ENCODE data around the gene TDRD5.

DNA sequence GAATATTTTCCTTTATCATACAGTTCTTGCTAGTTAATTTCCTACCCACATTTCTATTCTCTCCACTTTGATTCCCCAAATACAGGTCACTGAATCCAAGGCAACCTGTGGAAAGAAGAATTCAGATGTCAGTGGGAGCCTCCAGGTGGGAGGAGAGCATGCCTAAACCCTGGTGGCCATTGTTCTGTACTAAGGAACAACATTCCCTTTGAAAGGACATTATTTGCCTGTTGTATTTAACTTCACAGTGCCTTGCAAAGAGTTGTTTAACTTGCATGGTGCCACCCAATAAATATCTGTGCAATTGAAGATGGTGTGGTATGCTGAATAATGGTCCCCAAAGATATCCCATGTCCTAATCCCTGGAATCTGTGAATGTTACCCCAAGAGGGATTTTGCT, 37.2 kb upstream of the TDRD5 start:
- TF ChIP-seq, protein P1, sequence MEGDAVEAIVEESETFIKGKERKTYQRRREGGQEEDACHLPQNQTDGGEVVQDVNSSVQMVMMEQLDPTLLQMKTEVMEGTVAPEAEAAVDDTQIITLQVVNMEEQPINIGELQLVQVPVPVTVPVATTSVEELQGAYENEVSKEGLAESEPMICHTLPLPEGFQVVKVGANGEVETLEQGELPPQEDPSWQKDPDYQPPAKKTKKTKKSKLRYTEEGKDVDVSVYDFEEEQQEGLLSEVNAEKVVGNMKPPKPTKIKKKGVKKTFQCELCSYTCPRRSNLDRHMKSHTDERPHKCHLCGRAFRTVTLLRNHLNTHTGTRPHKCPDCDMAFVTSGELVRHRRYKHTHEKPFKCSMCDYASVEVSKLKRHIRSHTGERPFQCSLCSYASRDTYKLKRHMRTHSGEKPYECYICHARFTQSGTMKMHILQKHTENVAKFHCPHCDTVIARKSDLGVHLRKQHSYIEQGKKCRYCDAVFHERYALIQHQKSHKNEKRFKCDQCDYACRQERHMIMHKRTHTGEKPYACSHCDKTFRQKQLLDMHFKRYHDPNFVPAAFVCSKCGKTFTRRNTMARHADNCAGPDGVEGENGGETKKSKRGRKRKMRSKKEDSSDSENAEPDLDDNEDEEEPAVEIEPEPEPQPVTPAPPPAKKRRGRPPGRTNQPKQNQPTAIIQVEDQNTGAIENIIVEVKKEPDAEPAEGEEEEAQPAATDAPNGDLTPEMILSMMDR (IDR thresholded peaks at IDR 0.05; ENCODE audit: poor library complexity, severe bottlenecking): no peak
- TF ChIP-seq, protein P2, sequence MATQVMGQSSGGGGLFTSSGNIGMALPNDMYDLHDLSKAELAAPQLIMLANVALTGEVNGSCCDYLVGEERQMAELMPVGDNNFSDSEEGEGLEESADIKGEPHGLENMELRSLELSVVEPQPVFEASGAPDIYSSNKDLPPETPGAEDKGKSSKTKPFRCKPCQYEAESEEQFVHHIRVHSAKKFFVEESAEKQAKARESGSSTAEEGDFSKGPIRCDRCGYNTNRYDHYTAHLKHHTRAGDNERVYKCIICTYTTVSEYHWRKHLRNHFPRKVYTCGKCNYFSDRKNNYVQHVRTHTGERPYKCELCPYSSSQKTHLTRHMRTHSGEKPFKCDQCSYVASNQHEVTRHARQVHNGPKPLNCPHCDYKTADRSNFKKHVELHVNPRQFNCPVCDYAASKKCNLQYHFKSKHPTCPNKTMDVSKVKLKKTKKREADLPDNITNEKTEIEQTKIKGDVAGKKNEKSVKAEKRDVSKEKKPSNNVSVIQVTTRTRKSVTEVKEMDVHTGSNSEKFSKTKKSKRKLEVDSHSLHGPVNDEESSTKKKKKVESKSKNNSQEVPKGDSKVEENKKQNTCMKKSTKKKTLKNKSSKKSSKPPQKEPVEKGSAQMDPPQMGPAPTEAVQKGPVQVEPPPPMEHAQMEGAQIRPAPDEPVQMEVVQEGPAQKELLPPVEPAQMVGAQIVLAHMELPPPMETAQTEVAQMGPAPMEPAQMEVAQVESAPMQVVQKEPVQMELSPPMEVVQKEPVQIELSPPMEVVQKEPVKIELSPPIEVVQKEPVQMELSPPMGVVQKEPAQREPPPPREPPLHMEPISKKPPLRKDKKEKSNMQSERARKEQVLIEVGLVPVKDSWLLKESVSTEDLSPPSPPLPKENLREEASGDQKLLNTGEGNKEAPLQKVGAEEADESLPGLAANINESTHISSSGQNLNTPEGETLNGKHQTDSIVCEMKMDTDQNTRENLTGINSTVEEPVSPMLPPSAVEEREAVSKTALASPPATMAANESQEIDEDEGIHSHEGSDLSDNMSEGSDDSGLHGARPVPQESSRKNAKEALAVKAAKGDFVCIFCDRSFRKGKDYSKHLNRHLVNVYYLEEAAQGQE (IDR thresholded peaks at IDR 0.05; ENCODE audit: borderline replicate concordance): no peak
- TF ChIP-seq EZH2 (IDR thresholded peaks at IDR 0.05; ENCODE audit: borderline replicate concordance, insufficient read depth, low read length, poor library complexity, severe bottlenecking): no peak
- TF ChIP-seq EP300 (conservative IDR thresholded peaks at IDR 0.05; ENCODE audit: poor library complexity, severe bottlenecking): no peak
- no peak for TF ChIP-seq SMC3 (conservative IDR thresholded peaks at IDR 0.05; ENCODE audit: poor library complexity)
